Astrocyte (in vitro differentiated cells and primary cell): ENCODE results near the gene DNAJA4.

Source experiments
- CTCF ChIP-seq: IDR thresholded peaks from 2 replicates; pipeline ENCODE4 v1.5.1; 2011; ENCODE audit warnings: low read depth, mild to moderate bottlenecking, inconsistent platforms, low read length, moderate library complexity; ENCODE audit not compliant: insufficient read depth
- EZH2 ChIP-seq: IDR thresholded peaks from 2 replicates; pipeline ENCODE4 v1.6.1; 2012; ENCODE audit warnings: mild to moderate bottlenecking, low read length, inconsistent platforms; ENCODE audit not compliant: insufficient read depth

DNA sequence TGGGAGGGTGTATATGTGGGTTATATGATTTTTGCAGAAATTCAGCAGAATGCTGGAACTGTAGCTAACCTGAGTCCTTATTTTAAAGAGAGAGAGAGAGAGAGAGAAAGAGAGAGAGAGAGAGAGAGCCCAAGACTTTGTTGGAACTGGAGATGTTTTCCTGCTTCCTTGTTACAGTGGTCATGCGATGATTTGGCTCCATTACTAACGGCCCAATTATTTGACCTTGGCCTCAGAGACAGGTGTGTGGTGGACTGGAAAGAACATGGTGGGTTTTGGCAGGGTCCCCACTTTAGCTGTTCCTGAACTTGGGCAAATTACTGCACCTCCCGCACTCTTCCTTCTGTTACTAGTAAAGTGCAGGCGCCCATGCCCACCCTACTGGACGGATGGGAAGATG is 15.2 kb upstream of the DNAJA4 start:
- no peak for TF ChIP-seq CTCF
- no peak for TF ChIP-seq EZH2
